H1 (cell line): ENCODE results near the gene GZMM. TPM values are rescaled to one million over a fixed set of nuclear protein-coding genes. Genes with fewer than 3 reads are reported as not detected.

ENCODE experiments used
- ATF3 ChIP-seq: IDR thresholded peaks from 2 replicates; pipeline ENCODE4 v1.6.1; 2011; ENCODE audit warnings: low read depth, mild to moderate bottlenecking, low read length; ENCODE audit not compliant: insufficient read depth
- GTF2F1 ChIP-seq: IDR thresholded peaks from 2 replicates; pipeline ENCODE4 v1.6.1; 2012; ENCODE audit warnings: low read depth, low read length, improper control_type of control experiment, borderline replicate concordance
- JUN ChIP-seq: IDR thresholded peaks from 2 replicates; pipeline ENCODE4 v1.6.1; 2011; ENCODE audit warnings: low read depth, mild to moderate bottlenecking, improper control_type of control experiment, low read length
- KDM4A ChIP-seq: IDR thresholded peaks from one replicate; pipeline ENCODE4 v1.7.1; 2012; ENCODE audit warnings: low read depth, mild to moderate bottlenecking, moderate library complexity, low read length, inconsistent platforms; ENCODE audit not compliant: severe bottlenecking
- MAFK ChIP-seq: IDR thresholded peaks from 2 replicates; pipeline ENCODE4 v1.6.1; 2012; ENCODE audit warnings: low read depth, mild to moderate bottlenecking, improper control_type of control experiment, low read length
- POLR2A ChIP-seq, 2 experiments: IDR thresholded peaks; 1 replicate in 1 of 2; 2 replicates in 1 of 2; pipeline ENCODE4 v1.6.1; 2011; ENCODE audit warnings: low read depth in 2 of 2, low read length in 2 of 2, mild to moderate bottlenecking in 2 of 2; ENCODE audit errors: control extremely low read depth in 1 of 2
- RAD21 ChIP-seq, 2 experiments: IDR thresholded peaks in 1 of 2; conservative IDR thresholded peaks in 1 of 2; 2 replicates each; pipeline ENCODE4 v1.6.1; 2011; ENCODE audit warnings: low read depth in 2 of 2, low read length in 2 of 2, improper control_type of control experiment in 1 of 2, inconsistent platforms in 1 of 2, mild to moderate bottlenecking in 1 of 2, moderate library complexity in 1 of 2
- SIX5 ChIP-seq: IDR thresholded peaks from 2 replicates; pipeline ENCODE4 v1.6.1; 2011; ENCODE audit warnings: mild to moderate bottlenecking, low read depth, low read length
- TCF12 ChIP-seq: IDR thresholded peaks from 2 replicates; pipeline ENCODE4 v1.6.1; 2011; ENCODE audit warnings: low read depth, mild to moderate bottlenecking, low read length
- USF2 ChIP-seq: IDR thresholded peaks from 2 replicates; pipeline ENCODE4 v1.6.1; 2011; ENCODE audit warnings: low read length, improper control_type of control experiment
- polyA plus RNA-seq, 7 experiments: library from polyadenylated mRNA; depleted of rRNA in 3 of 7; stranded (reverse) in 5 of 7; unstranded in 2 of 7; fragments of >200 nt in 5 of 7; fragments of 200-250 nt in 2 of 7; gene quantifications; 1 replicate in 5 of 7; 2 replicates in 1 of 7; 4 replicates in 1 of 7; pipeline versions ENCODE4 v1.2.1 to v1.2.3, GENCODE V29; 2011 to 2013; ENCODE audit warnings: missing spikeins in 2 of 7, mixed read lengths in 2 of 7
- total RNA-seq: library from RNA; stranded (reverse); fragmentation: NEBNext Ultra II Directional; extraction: Animal tissue kit (Norgen Biotek cat#: 25700); gene quantifications from 2 replicates; pipeline ENCODE4 v1.2.1, GENCODE V29; 2021

GZMM gene
- total and polyA plus RNA-seq, 2 of the 8 experiments (the other 6 are each of a cell fraction or from before 2014, with no cell fraction given), result 0.09 to 0.32 TPM

- TF ChIP-seq USF2 (no peak), RAD21 (IDR thresholded peaks at IDR 0.05 in 1 of 2, conservative IDR thresholded peaks at IDR 0.05 in 1 of 2; ENCODE audit: low read depth in 2 of 2, low read length in 2 of 2) (no peak), SIX5 (no peak), ATF3 (no peak), JUN (no peak), KDM4A (no peak), POLR2A (IDR thresholded peaks at IDR 0.05; ENCODE audit: control extremely low read depth in 1 of 2, low read depth in 2 of 2, low read length in 2 of 2) (no peak), GTF2F1 (no peak), MAFK (no peak), TCF12 (no peak)
These were observed 35.4 kb downstream of the GZMM start (continued) for GRCh38 chr19:579111-579841.
